Left renal pelvis (tissue), 4 donors: ENCODE data around the gene CDH11. TPM values are rescaled to one million over a fixed set of nuclear protein-coding genes. Genes with fewer than 3 reads are reported as not detected.

ENCODE experiments used
- DNase-seq, 4 donors: peaks; one replicate each; pipeline ENCODE4 v3.0.0-alpha.2; 2013; ENCODE audit warnings: low read depth in 4 of 4, low spot score in 3 of 4
- polyA plus RNA-seq, 4 donors: library from polyadenylated mRNA; unstranded; fragments of 120-200 nt; gene quantifications; one replicate each; pipeline ENCODE4 v1.2.1, GENCODE V29; 2013; ENCODE audit not compliant: insufficient read length in 4 of 4

Gene CDH11
- polyA plus RNA-seq, 4 donors = 153 to 326 (median 182) TPM

DNA sequence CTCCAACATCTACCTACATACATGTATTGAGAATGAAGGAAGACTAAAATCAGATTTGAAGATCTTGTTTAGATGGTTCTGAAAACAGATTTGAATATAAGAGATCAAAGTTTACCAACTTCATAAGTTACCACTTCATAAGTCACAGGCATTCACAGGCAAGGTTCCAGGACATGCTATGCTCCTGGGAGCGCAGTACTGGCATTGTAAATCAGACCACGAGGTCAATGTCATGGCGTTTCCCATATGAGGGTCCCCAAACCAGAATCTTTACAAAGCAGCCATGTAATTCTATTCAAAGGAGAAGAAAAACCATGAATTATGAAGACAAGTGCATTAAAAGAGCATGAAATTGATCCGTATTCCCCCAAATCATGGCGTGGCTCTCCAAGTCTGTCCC is 3.0 kb downstream of the CDH11 start:
- no peak for DNase-seq

- DNase-seq = peak in 2 of 4 donors; percentile 69 to 74
Observed at GRCh38 chr16:65117811-65118448, 3.9 kb downstream of the CDH11 start.

DNA sequence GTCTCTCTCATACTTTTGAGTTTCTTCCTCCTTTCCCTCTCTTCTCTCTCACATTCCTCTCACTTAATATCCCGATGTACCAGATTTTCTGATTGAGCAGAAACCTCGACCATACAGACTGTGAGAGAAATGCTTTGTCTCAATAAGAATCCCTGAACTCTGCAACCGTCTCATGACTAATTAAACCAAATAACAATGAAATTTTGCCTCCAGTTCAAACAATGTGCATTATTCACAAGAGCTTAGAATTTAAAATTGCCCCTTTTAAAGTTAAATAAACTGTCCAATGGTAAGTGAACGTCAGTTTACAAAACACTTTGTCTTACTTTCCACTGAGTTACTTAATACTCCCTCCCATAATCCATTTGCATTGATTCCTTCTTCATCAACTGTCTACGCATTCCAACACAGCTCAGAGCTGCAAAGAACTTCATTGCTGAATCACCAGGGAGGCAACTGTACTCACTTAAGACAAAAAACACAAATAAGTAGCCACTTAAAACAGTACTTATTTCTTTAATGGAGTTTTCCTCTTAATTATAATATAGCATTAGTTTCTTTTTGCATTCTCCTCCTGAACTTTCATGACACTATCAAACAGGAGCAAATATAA is 4.9 kb downstream of the CDH11 start:
- no peak for DNase-seq

DNA sequence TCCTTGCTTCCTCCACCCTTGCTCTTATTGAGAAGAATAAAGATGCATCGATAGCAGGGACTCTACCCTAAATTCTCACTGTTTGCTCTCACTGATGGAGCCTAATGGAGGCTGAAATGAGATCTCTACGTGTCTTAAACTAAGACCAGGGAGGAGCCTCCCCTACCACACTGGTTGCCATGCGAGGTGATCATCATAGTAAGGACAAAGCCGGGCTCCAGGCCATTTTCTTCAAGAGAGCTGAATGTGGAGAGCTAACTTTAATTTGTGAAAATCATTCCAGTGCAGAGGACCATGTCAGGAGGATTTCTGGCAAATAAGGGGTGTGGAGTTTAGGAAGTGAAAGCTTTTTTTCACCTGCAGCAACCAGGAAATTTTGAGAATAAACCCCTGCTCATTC is 5.6 kb downstream of the CDH11 start:
- no peak for DNase-seq

DNA sequence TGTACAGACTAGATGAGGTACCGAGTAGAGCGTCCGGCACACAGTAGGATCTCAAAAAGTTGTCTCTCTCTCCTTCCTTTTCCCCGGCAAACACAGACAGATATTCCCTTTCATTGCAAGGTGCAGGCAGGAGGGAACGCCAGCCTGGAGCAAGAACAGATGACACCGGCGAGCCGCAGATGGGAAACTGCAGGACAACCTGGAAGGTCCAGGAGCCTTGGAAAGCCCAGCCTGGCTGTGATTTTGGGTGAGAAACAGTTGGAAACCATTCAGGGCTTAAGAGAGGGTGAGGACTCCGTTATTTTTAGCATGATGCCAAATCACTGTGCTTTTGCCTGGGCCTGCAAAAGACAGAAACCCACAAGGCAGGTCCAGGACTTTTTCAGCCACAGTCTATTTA is 7.3 kb downstream of the CDH11 start:
- no peak for DNase-seq

DNA sequence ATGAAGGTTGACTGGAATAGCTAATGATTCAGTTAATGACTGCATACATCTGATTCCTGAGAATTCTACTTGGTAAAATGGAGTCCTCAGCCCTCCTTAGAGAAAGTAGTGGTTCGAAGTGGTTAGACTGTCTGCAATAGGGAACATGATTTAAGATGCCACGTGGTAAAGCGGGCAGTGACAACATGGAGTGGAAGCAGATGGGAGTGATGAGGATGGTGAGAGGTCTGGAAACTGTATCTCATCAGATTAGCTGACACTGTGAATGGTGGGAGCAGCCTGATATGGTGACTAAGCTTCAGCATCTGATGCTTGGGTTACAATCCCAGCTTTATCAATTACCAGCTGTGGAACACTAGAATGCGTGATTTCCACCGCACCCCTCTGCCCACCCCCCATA is 8.4 kb downstream of the CDH11 start:
- no peak for DNase-seq

GRCh38 chr16:65111306-65111705 is 10.6 kb downstream of the CDH11 start:
- no peak for DNase-seq

DNA sequence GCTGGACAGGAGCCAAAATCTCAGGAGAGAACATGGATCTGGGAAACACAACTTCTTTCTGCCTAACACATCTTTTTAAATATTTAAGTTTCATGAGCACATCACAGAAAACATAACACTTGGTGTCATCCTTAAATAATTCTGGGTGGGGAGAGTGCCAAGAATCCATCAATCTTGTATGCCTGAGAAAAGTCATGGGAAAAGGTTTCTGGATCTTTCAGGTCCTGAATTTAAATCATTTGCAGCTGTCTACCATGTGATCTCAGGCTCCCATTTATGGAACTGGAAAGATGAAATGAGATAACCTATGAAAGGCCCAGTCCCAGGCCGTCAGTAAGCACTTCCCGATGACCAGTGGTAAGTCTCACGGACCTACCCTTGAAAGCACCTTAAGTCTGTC is 15.1 kb downstream of the CDH11 start:
- no peak for DNase-seq

- no peak for DNase-seq
Observed at GRCh38 chr16:65105171-65105570, 16.7 kb downstream of the CDH11 start.

DNA sequence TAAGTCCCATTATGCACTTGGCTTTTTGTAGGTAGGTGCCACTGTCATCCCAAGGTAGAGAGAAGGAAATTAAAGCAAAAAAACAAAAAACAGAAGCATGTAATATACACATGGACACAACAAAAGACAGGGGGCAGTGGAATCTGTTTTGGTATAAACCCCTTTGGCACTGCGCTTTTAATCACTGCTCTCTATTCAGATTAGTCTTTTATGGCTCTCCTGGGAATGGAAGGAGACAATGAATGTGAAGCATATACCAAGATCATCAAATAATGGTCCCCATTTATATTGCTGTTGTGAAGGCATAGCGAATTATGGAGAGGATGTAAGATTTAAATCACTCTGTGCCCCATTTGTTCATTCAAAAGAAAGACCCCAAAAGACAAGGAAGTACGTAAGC is 17.4 kb downstream of the CDH11 start:
- no peak for DNase-seq

GRCh38 chr16:65102326-65102725 is 19.5 kb downstream of the CDH11 start:
- no peak for DNase-seq

DNA sequence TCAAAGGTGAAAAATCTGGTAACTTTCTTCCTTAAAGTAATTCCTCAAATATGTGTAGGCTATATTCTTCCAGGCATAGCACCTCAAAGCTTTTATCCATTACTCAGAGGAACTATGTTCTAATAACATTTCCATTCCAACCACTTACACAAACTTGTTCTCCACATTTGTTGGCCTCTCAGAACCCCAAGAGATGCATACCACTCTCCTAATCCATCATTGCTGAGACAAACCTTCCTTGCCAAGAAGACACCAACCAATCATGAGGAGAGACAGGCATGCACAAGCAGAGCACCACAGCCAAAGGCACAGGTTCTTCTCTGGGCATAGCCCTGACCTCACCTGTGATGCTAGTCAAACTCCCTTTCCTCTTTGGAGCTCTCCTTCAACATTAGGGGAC is 20.9 kb downstream of the CDH11 start:
- no peak for DNase-seq

DNA sequence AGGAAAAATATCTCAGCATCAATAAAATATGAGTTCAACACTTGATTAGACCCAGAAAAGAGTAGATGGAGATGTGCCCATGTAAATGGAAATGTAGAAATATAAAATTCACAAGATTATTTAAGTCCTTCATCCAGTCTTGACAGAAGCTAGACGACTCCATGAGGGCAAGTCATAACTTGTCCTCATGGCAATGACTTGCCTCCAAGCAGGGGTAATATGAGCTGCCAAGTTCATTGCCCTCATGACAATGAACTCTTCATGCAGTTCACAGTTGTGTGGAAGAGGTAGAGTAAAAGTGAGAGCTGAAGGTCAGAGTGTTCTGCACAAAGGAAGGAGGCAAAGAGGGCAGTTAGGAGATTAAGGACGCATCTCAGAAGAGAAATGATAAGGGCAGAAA is 22.3 kb downstream of the CDH11 start:
- DNase-seq = no peak

DNA sequence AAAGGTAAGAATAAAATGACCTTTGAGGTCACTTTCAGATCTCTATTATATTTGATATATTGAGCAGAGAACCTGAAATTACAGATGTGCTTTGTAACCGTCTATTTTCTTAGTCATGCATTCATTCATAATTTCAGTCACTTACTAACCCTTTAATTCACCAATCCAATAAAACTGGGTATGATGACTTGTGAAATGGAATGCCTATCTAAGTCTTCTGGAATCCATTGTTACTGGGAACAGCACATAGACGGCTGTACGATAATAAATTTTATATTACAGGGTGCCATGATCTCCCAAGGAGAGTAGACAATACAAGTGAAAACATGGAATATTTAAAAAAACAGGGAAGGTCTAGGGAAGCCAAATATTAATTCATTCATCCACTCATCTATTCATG is 22.9 kb downstream of the CDH11 start:
- no peak for DNase-seq

GRCh38 chr16:65097296-65097695 is 24.6 kb downstream of the CDH11 start:
- DNase-seq = no peak

GRCh38 chr16:65095906-65096305 is 26.0 kb downstream of the CDH11 start:
- no peak for DNase-seq

DNA sequence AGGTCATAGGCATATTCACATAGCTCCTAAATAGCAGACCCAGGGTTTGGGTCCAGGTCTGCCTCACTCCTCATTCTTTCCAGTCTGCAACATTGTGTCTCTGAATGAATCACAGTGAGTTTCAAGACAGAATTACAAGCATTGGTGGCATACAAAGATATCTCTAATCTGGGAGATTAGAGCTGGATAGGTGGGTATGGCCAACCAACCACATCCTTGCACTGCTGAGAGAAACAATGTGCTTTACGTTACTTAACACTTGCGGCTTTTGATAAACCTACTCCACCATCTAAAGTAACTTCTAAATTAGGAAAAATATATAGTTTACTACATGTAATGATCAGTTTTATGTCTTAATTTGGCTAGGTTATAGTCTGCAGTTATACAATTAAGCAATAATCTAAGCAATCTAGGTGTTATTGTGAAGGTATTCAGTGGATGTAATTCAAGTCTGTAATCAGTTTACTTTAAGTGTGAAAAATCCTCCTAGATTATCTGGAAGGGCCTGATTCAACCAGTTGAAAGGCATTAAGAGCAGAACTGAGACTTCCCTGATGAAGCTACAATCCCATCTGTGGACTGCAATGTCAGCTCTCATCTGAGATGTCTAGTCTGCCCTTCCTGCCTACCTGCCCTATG is 26.7 kb downstream of the CDH11 start:
- no peak for DNase-seq

DNA sequence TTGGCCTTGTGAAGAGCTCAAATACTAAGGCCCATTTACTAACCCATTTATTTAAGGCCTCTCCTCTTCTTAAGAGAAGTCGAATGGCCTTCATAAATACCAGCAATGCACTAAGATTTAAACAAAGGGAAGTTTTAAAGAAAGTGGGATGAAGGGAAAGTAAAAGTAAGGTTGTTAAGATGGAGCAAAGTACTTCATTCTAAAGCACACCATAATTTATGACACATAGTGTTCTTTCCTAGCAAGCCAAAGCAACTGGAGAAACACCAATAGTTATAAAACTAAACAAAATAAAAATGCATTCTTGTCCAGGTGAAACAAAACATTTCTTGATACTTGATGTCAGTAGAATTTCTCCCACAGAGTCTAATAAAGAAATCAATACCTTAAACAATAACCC is 27.9 kb downstream of the CDH11 start:
- no peak for DNase-seq

- DNase-seq = no peak
Observed at GRCh38 chr16:65083164-65083857, 38.6 kb downstream of the CDH11 start.

DNA sequence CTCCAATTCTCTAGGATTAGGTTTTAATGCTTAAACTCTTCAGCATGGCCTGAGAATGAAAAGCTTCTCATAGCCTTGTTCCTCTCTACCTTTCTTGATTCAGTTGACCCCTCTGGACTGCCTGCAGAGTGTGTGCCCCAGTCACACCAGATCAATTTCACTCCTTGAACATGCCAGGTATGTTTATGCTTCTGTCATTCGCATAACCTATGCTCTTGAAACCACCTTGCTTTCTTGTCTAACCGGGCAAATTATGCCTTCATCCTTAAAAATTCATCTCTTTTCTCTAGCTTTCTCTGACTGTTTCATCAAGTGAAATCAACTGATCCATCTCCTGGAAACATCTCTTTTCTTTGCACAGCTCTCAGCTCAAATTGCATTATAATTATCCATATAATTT is 42.3 kb downstream of the CDH11 start:
- no peak for DNase-seq

- DNase-seq = no peak
Observed at GRCh38 chr16:65077181-65077580, 44.7 kb downstream of the CDH11 start.

GRCh38 chr16:65075877-65076276 is 46.0 kb downstream of the CDH11 start:
- DNase-seq = no peak
